H1 (cell line): ENCODE measurements around the gene COL28A1.

ENCODE experiments used
- BRCA1 ChIP-seq: IDR thresholded peaks from 2 replicates; pipeline ENCODE4 v1.6.1; 2012; ENCODE audit warnings: low read depth, low read length, improper control_type of control experiment
- EZH2 ChIP-seq: fragments of 200-600 bp; sonication (generic); IDR thresholded peaks from 2 replicates; pipeline ENCODE4 v1.7.1; 2012; ENCODE audit warnings: low read depth, mild to moderate bottlenecking, moderate library complexity, low read length, inconsistent platforms; ENCODE audit not compliant: severe bottlenecking
- JUN ChIP-seq: IDR thresholded peaks from 2 replicates; pipeline ENCODE4 v1.6.1; 2011; ENCODE audit warnings: low read depth, mild to moderate bottlenecking, improper control_type of control experiment, low read length
- KDM4A ChIP-seq: IDR thresholded peaks from one replicate; pipeline ENCODE4 v1.7.1; 2012; ENCODE audit warnings: low read depth, mild to moderate bottlenecking, moderate library complexity, low read length, inconsistent platforms; ENCODE audit not compliant: severe bottlenecking
- POLR2A ChIP-seq, 2 experiments: IDR thresholded peaks; 1 replicate in 1 of 2; 2 replicates in 1 of 2; pipeline ENCODE4 v1.6.1; 2011; ENCODE audit warnings: low read depth in 2 of 2, low read length in 2 of 2, mild to moderate bottlenecking in 2 of 2; ENCODE audit errors: control extremely low read depth in 1 of 2
- RAD21 ChIP-seq, 2 experiments: IDR thresholded peaks in 1 of 2; conservative IDR thresholded peaks in 1 of 2; 2 replicates each; pipeline ENCODE4 v1.6.1; 2011; ENCODE audit warnings: low read depth in 2 of 2, low read length in 2 of 2, improper control_type of control experiment in 1 of 2, inconsistent platforms in 1 of 2, mild to moderate bottlenecking in 1 of 2, moderate library complexity in 1 of 2
- RXRA ChIP-seq: IDR thresholded peaks from 2 replicates; pipeline ENCODE4 v1.6.1; 2011; ENCODE audit warnings: low read depth, mild to moderate bottlenecking, low read length, moderate library complexity; ENCODE audit not compliant: insufficient read depth
- SIX5 ChIP-seq: IDR thresholded peaks from 2 replicates; pipeline ENCODE4 v1.6.1; 2011; ENCODE audit warnings: mild to moderate bottlenecking, low read depth, low read length
- SP1 ChIP-seq: IDR thresholded peaks from 2 replicates; pipeline ENCODE4 v1.6.1; 2011; ENCODE audit warnings: low read depth, low read length
- TBP ChIP-seq: IDR thresholded peaks from 2 replicates; pipeline ENCODE4 v1.6.1; 2011; ENCODE audit warnings: low read depth, low read length, improper control_type of control experiment
- ZNF274 ChIP-seq: IDR thresholded peaks from 2 replicates; pipeline ENCODE4 v1.7.0; 2012; ENCODE audit warnings: low read length, borderline replicate concordance; ENCODE audit errors: extremely low read depth
- TF ChIP-seq, protein P1 (sequence below), 3 experiments: IDR thresholded peaks; 1 replicate in 2 of 3; 2 replicates in 1 of 3; pipeline versions ENCODE4 v1.5.1 to v1.6.1; 2011; ENCODE audit warnings: low read length in 3 of 3, mild to moderate bottlenecking in 3 of 3, inconsistent platforms in 2 of 3, low read depth in 1 of 3, moderate library complexity in 1 of 3; ENCODE audit not compliant: insufficient read depth in 1 of 3; ENCODE audit errors: control extremely low read depth in 1 of 3
- TF ChIP-seq, protein P2 (sequence below): IDR thresholded peaks from 2 replicates; pipeline ENCODE4 v1.6.1; 2012; ENCODE audit warnings: inconsistent platforms

DNA sequence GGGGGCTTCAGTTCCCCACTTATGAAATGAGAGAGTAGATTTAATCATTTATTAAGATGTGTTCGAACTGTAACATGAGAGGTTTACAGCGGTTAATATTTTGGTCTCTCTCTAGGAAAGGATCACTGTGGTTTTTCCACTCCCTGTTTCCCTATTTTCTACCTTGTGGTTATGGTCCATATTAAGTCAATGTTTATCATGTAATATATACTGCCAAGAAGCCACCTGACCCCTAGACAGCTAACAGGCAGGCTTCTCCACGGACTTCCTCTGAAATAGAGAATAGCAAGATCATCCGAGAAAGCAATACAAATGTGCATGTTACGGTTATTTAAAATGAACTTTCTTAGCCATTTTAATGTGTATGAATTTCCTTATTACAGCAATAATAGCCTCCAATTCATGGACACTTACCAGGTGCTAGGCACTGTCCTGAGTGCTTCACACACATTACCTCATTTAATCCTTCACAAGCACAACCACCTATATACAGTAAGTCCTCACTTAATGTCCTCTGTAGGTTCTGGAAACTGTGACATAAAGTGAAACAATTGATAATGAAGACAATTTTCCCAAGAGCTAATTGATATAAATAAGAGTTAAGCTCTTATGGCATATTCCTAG lies 835 bp upstream of the COL28A1 start:
- TF ChIP-seq, protein P1, sequence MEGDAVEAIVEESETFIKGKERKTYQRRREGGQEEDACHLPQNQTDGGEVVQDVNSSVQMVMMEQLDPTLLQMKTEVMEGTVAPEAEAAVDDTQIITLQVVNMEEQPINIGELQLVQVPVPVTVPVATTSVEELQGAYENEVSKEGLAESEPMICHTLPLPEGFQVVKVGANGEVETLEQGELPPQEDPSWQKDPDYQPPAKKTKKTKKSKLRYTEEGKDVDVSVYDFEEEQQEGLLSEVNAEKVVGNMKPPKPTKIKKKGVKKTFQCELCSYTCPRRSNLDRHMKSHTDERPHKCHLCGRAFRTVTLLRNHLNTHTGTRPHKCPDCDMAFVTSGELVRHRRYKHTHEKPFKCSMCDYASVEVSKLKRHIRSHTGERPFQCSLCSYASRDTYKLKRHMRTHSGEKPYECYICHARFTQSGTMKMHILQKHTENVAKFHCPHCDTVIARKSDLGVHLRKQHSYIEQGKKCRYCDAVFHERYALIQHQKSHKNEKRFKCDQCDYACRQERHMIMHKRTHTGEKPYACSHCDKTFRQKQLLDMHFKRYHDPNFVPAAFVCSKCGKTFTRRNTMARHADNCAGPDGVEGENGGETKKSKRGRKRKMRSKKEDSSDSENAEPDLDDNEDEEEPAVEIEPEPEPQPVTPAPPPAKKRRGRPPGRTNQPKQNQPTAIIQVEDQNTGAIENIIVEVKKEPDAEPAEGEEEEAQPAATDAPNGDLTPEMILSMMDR (IDR thresholded peaks at IDR 0.05; ENCODE audit: control extremely low read depth in 1 of 3, insufficient read depth in 1 of 3, low read depth in 1 of 3, low read length in 3 of 3), result no peak
- no peak for TF ChIP-seq TBP
- TF ChIP-seq JUN, result no peak
- no peak for TF ChIP-seq SP1
- TF ChIP-seq, protein P2, sequence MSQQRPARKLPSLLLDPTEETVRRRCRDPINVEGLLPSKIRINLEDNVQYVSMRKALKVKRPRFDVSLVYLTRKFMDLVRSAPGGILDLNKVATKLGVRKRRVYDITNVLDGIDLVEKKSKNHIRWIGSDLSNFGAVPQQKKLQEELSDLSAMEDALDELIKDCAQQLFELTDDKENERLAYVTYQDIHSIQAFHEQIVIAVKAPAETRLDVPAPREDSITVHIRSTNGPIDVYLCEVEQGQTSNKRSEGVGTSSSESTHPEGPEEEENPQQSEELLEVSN, result no peak
- no peak for TF ChIP-seq SIX5
- TF ChIP-seq RXRA, result no peak
- TF ChIP-seq ZNF274, result no peak
- no peak for TF ChIP-seq BRCA1
- no peak for TF ChIP-seq RAD21 (IDR thresholded peaks at IDR 0.05 in 1 of 2, conservative IDR thresholded peaks at IDR 0.05 in 1 of 2; ENCODE audit: low read depth in 2 of 2, low read length in 2 of 2)
- TF ChIP-seq KDM4A, result no peak
- no peak for TF ChIP-seq POLR2A (IDR thresholded peaks at IDR 0.05; ENCODE audit: control extremely low read depth in 1 of 2, low read depth in 2 of 2, low read length in 2 of 2)
- no peak for TF ChIP-seq EZH2
